Measurements from ENCODE around the gene CCDC121.
A peak's percentile ranks its signal among the peaks of the same experiment; 100 is the strongest.

The CCDC121 gene

GRCh38 chr2:27582695-27583389, 46.0 kb downstream of the CCDC121 start, which contains the start of gene ZNF512:
TSS of gene ZNF512 (plus strand) at chr2:27583042. CDS start at chr2:27583113, 71 bp downstream.
- DNase-seq (ENCODE audit: low read depth in 1 of 2, low spot score in 1 of 2) = peak; percentile 52 to 68

- no peak for DNase-seq (ENCODE audit: low read depth in 1 of 2, low spot score in 1 of 2)
Observed at GRCh38 chr2:27582129-27582694, 46.6 kb downstream of the CCDC121 start.

GRCh38 chr2:27581417-27582128, 47.2 kb downstream of the CCDC121 start:
- DNase-seq (ENCODE audit: low read depth in 1 of 2, low spot score in 1 of 2) = no peak
